GM12865 (cell line): Measurements from ENCODE around the gene WASHC2A.
"Not testable (repeated sequence)": the region's sequence is repeated elsewhere in the genome, so short reads cannot be mapped to it uniquely, and the experiment has no call there.

ENCODE experiments used
- DNase-seq: peaks from one replicate; pipeline ENCODE4 v3.0.0; 2010; ENCODE audit warnings: low read depth
- H3K4me3 ChIP-seq: 2 replicates; pipeline ENCODE4 v1.5.1; 2011; ENCODE audit warnings: mild to moderate bottlenecking, low read depth, low read length, control low read depth
- CTCF ChIP-seq: IDR thresholded peaks from 2 replicates; pipeline ENCODE4 v1.5.1; 2011; ENCODE audit warnings: low read length, control low read depth, low read depth, inconsistent platforms; ENCODE audit not compliant: insufficient read depth; ENCODE audit errors: missing control alignments

Gene WASHC2A

GRCh38 chr10:50067546-50068351 lies at the start of gene WASHC2A:
TSS of gene WASHC2A (plus strand) at chr10:50067954. CDS start at chr10:50068006, 52 bp downstream.
- peak within 1 kb of the TSS; percentile 71 for H3K4me3 ChIP-seq
- peak; percentile 79 for DNase-seq

- not testable (repeated sequence) for H3K4me3 ChIP-seq, DNase-seq
Observed at GRCh38 chr10:50019279-50019678, 48.5 kb upstream of the WASHC2A start.

- H3K4me3 ChIP-seq, DNase-seq: not testable (repeated sequence)
Observed at GRCh38 chr10:50020451-50021024, 47.2 kb upstream of the WASHC2A start.

- H3K4me3 ChIP-seq, result no peak overlapping the region
- no peak for TF ChIP-seq CTCF
- DNase-seq, result no peak
Observed at GRCh38 chr10:50021646-50022045, 46.1 kb upstream of the WASHC2A start.

GRCh38 chr10:50024716-50025383 lies 42.9 kb upstream of the WASHC2A start:
- not testable (repeated sequence) for DNase-seq, H3K4me3 ChIP-seq

GRCh38 chr10:50025627-50026026 lies 42.1 kb upstream of the WASHC2A start:
- no peak for DNase-seq
- no peak for TF ChIP-seq CTCF
- H3K4me3 ChIP-seq, result no peak overlapping the region

- no peak for DNase-seq
- no peak overlapping the region for H3K4me3 ChIP-seq
- TF ChIP-seq CTCF, result no peak
Observed at GRCh38 chr10:50027195-50027594, 40.6 kb upstream of the WASHC2A start.

- DNase-seq, result no peak
- no peak for TF ChIP-seq CTCF
Observed at GRCh38 chr10:50033481-50033880, 34.3 kb upstream of the WASHC2A start.

GRCh38 chr10:50035337-50035736 lies 32.4 kb upstream of the WASHC2A start:
- not testable (repeated sequence) for H3K4me3 ChIP-seq, DNase-seq

More at GRCh38 chr10:50033481-50033880, 34.3 kb upstream of the WASHC2A start:
- H3K4me3 ChIP-seq, result no peak overlapping the region
